ENCODE measurements around the gene TCEAL7. TPM values are rescaled to one million over a fixed set of nuclear protein-coding genes. Genes with fewer than 3 reads are reported as not detected.

TCEAL7 gene
- total and polyA plus RNA-seq, 2 of the 13 experiments (the other 11 are each of a cell fraction or from before 2014, with no cell fraction given), result not detected

DNA sequence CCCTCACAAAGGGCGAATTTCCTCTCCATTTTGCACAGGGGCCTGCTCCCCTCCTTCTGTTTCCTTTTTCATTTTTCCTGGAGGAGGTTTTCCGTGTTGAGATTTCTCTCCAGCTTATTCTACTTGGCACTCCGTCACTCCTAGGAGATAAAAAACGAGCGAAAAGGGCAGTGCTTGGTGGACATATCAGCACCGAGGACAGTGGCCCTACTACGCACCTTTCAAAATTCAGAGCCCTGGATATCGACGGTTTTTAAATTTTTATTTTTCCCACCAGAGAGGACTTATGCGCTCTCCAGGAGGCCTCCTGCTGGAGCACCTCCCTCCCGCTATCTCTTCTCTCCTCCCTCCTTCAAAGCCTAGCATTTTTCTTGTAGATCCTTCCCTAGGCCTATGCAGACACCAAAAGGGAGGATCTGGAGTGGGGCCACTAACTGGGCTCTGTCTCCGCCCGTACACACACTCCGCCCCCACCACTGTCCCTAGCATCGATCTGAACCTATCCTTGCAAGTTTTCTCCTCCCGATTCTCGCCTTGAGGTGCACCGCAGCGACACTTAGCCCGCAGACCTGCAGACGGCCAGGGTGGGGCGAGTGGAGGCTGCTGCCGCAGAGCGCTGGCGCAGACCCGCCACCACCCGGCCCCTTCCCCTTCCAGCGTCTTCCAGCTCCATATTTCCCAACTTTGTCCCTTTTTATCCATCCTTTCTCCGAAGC is 17.8 kb downstream of the TCEAL7 start:
- ChIA-PET POLR2A (no interaction called here), CTCF (ENCODE audit: low intra/inter-chr PET ratio, low total read pairs) (no interaction called here)
- Histone ChIP-seq H4K20me1 (ENCODE audit: insufficient read depth, low read length) (no peaks in the 10 kb centered on the region), H3K4me3 (replicated peaks in 1 of 3; ENCODE audit: insufficient read depth in 1 of 3, low read depth in 2 of 3, low read length in 3 of 3) (no peak overlapping the region), H3K79me2 (ENCODE audit: insufficient read depth, low read length) (no peaks in the 10 kb centered on the region), H3K27me3 (ENCODE audit: control insufficient read depth in 1 of 2, insufficient read depth in 2 of 2, low read length in 2 of 2) (no peaks in the 10 kb centered on the region), H2AFZ (ENCODE audit: low read length) (no peak overlapping the region), H3K9me3 (ENCODE audit: low read length) (no peaks in the 10 kb centered on the region), H3K4me1 (ENCODE audit: insufficient read depth, low read length) (no peaks in the 10 kb centered on the region), H3K9ac (ENCODE audit: insufficient read depth, low read depth, low read length) (no peak overlapping the region), H3K27ac (ENCODE audit: extremely low read length, insufficient read depth, low read length) (no peak overlapping the region), H3K36me3 (replicated peaks in 1 of 2; ENCODE audit: control insufficient read depth in 1 of 2, insufficient read depth in 2 of 2, low read length in 2 of 2) (no peaks in the 10 kb centered on the region), H3K4me2 (ENCODE audit: low read depth, low read length) (no peak overlapping the region)
- ATAC-seq (no peak), DNase-seq (ENCODE audit: low spot score) (no peak), FAIRE-seq (no peak)
- intact Hi-C loops (cut with micrococcal nuclease; ENCODE audit: unreplicated experiment), result no loop called here
- in situ Hi-C loops (cut with HindIII; ENCODE audit: extremely low pct_ligation_motif_present, low pct_unique_long_range_greater_than_20kb), result loop anchor here (10.0 kb wide), 1 partner anchor 117 kb away; no protein-coding TSS in a partner anchor
- TF ChIP-seq ZNF503 (CRISPR knock-in tag; IDR thresholded peaks at IDR 0.05) (no peak), DRAP1 (CRISPR knock-in tag; IDR thresholded peaks at IDR 0.05) (no peak), RCOR2 (CRISPR knock-in tag; IDR thresholded peaks at IDR 0.05) (no peak), ZNF629 (CRISPR knock-in tag; conservative IDR thresholded peaks at IDR 0.05) (no peak), SRSF9 (IDR thresholded peaks at IDR 0.05; ENCODE audit: borderline replicate concordance, insufficient read depth, low read depth, low read length, poor library complexity, severe bottlenecking) (no peak), GZF1 (CRISPR knock-in tag; IDR thresholded peaks at IDR 0.05) (no peak)
- 48% methylated on average over 28 of the region's 29 CpGs for WGBS (ENCODE audit: low lambda C conversion rate)
- no TSS peak for BruUV-seq (replicated peaks)

All from HepG2 (cell line).